HG03095 (cell line): ENCODE results near the gene SRSF12.
"Not testable (repeated sequence)": the region's sequence is repeated elsewhere in the genome, so short reads cannot be mapped to it uniquely, and the experiment has no call there.

Source experiments
- ATAC-seq: cut with Tn5 transposase; IDR thresholded peaks from one replicate; pipeline ENCODE4 v1.9.1; 2021; ENCODE audit warnings: moderate library complexity; ENCODE audit not compliant: unreplicated experiment

The SRSF12 gene

GRCh38 chr6:89131599-89131998 lies 13.7 kb upstream of the SRSF12 start:
- no peak for ATAC-seq

GRCh38 chr6:89128256-89128671 lies 10.4 kb upstream of the SRSF12 start:
- not testable (repeated sequence) for ATAC-seq

GRCh38 chr6:89122625-89123024 lies 4.8 kb upstream of the SRSF12 start:
- ATAC-seq: peak; percentile 61

- no peak for ATAC-seq
Measured at GRCh38 chr6:89121934-89122333, 4.1 kb upstream of the SRSF12 start.

- ATAC-seq: no peak
Measured at GRCh38 chr6:89120371-89120770, 2.5 kb upstream of the SRSF12 start.

- ATAC-seq: no peak
Measured at GRCh38 chr6:89118931-89119330, 1.1 kb upstream of the SRSF12 start.

- ATAC-seq: no peak
Measured at GRCh38 chr6:89116702-89117101, 1.2 kb downstream of the SRSF12 start.

- ATAC-seq: no peak
Measured at GRCh38 chr6:89111933-89112332, 5.9 kb downstream of the SRSF12 start.

GRCh38 chr6:89110284-89110683 lies 7.6 kb downstream of the SRSF12 start:
- ATAC-seq: no peak

GRCh38 chr6:89100114-89100513 lies 17.8 kb downstream of the SRSF12 start:
- no peak for ATAC-seq

- no peak for ATAC-seq
Measured at GRCh38 chr6:89098461-89098860, 19.4 kb downstream of the SRSF12 start.

- ATAC-seq: no peak
Measured at GRCh38 chr6:89087881-89088280, 30.0 kb downstream of the SRSF12 start.

- no peak for ATAC-seq
Measured at GRCh38 chr6:89085409-89086205, 32.3 kb downstream of the SRSF12 start.

- ATAC-seq: no peak
Measured at GRCh38 chr6:89084954-89085353, 32.9 kb downstream of the SRSF12 start.

- no peak for ATAC-seq
Measured at GRCh38 chr6:89084542-89084941, 33.3 kb downstream of the SRSF12 start.

- ATAC-seq: no peak
Measured at GRCh38 chr6:89082486-89082891, 35.4 kb downstream of the SRSF12 start.

- peak; percentile 55 for ATAC-seq
Measured at GRCh38 chr6:89081423-89082322, 36.2 kb downstream of the SRSF12 start.

GRCh38 chr6:89081129-89081422 lies 36.8 kb downstream of the SRSF12 start:
- ATAC-seq: peak; percentile 4

- ATAC-seq: peak; percentile 73
Measured at GRCh38 chr6:89080281-89081128, 37.4 kb downstream of the SRSF12 start, which contains the start of gene PNRC1. Gene PNRC1 (plus strand): TSS chr6:89080751. CDS start chr6:89080895, 144 bp downstream.

GRCh38 chr6:89079511-89080234 lies 38.2 kb downstream of the SRSF12 start:
- ATAC-seq: no peak
